ENCODE measurements around the gene TLDC2. TPM values are rescaled to one million over a fixed set of nuclear protein-coding genes. Genes with fewer than 3 reads are reported as not detected.
"Not testable (repeated sequence)": the region's sequence is repeated elsewhere in the genome, so short reads cannot be mapped to it uniquely, and the experiment has no call there.

The TLDC2 gene
- total RNA-seq, 1 donor from 2014 or later = 0.25 TPM

DNA sequence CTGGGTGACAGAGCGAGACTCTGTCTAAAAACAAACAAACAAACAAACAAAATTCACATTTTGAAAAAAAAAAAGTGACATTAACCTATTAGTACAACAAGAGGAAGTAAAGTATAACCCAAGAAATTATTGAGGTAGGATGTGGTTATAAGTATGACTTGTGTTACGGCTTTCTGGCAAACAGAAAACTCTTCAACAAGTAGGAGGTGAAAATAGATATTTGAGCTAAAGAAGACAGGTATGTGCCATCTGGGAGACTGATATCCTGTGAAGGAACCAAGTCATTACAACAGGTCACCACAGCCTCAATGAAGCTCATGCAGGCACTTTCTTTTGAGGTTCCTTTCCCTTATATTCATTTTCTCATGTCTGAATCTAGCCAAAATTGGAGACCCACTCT lies 28.8 kb downstream of the TLDC2 start:
- no peak for DNase-seq (ENCODE audit: low read depth)

GRCh38 chr20:36905566-36905965 lies 29.6 kb downstream of the TLDC2 start:
- H3K4me3 ChIP-seq (ENCODE audit: low read depth, low read length); DNase-seq (ENCODE audit: low read depth); H3K27me3 ChIP-seq (ENCODE audit: control insufficient read depth, insufficient read depth, low read length); H3K36me3 ChIP-seq (ENCODE audit: control insufficient read depth, insufficient read depth, low read length): not testable (repeated sequence)

More for the DNA sequence above, 28.8 kb downstream of the TLDC2 start:
- no peak overlapping the region for H3K4me3 ChIP-seq (ENCODE audit: low read depth, low read length)
- no peak for TF ChIP-seq CTCF (IDR thresholded peaks at IDR 0.05; ENCODE audit: insufficient read depth, low read length, poor library complexity, severe bottlenecking)
- no peaks in the 10 kb centered on the region for H3K36me3 ChIP-seq (ENCODE audit: control insufficient read depth, insufficient read depth, low read length)
- no peaks in the 10 kb centered on the region for H3K27me3 ChIP-seq (ENCODE audit: control insufficient read depth, insufficient read depth, low read length)

DNA sequence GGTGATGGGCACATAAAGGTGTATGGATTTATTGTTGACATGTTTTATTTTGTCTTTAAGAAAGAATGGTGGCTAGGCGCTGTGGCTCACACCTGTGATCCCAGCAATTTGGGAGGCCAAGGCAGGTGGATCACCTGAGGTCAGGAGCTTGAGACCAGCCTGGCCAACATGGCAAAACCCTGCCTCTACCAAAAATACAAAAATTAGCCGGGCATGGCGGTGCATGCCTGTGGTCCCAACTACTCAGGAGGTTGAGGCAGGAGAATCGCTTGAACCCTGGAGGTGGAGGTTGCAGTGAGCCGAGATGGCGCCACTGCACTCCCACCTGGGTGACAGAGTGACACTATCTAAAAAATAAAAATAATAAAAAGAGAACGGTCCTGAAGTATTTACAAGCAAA lies 30.1 kb downstream of the TLDC2 start:
- DNase-seq (ENCODE audit: low read depth); H3K4me3 ChIP-seq (ENCODE audit: low read depth, low read length); H3K36me3 ChIP-seq (ENCODE audit: control insufficient read depth, insufficient read depth, low read length); H3K27me3 ChIP-seq (ENCODE audit: control insufficient read depth, insufficient read depth, low read length): not testable (repeated sequence)

- Histone ChIP-seq H3K36me3 (ENCODE audit: control insufficient read depth, insufficient read depth, low read length) (no peaks in the 10 kb centered on the region), H3K4me3 (ENCODE audit: low read depth, low read length) (no peak overlapping the region), H3K27me3 (ENCODE audit: control insufficient read depth, insufficient read depth, low read length) (no peaks in the 10 kb centered on the region)
- no peak for TF ChIP-seq CTCF (IDR thresholded peaks at IDR 0.05; ENCODE audit: insufficient read depth, low read length, poor library complexity, severe bottlenecking)
- no peak for DNase-seq (ENCODE audit: low read depth)
Measured at GRCh38 chr20:36908603-36909002, 32.7 kb downstream of the TLDC2 start.

- Histone ChIP-seq H3K36me3 (ENCODE audit: control insufficient read depth, insufficient read depth, low read length) (no peaks in the 10 kb centered on the region), H3K27me3 (ENCODE audit: control insufficient read depth, insufficient read depth, low read length) (no peaks in the 10 kb centered on the region), H3K4me3 (ENCODE audit: low read depth, low read length) (no peak overlapping the region)
- no peak for TF ChIP-seq CTCF (IDR thresholded peaks at IDR 0.05; ENCODE audit: insufficient read depth, low read length, poor library complexity, severe bottlenecking)
- DNase-seq (ENCODE audit: low read depth) = no peak
Measured at GRCh38 chr20:36916199-36916598, 40.3 kb downstream of the TLDC2 start.

DNA sequence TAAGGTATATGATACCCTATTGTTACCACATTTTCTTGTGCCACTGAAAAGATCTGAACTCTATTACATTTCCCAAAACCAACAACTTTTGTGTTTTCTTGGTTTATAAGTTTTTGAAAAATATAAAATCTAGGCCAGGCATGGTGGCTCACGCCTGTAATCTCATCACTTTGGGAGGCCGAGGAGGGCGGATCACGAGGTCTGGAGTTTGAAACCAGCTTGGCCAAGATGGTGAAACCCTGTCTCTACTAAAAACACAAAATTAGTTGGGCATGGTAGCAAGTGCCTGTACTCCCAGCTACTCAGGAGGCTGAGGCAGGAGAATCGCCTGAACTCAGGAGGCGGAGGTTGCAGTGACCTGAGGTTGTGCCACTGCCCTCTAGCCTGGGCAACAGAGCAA lies 41.3 kb downstream of the TLDC2 start:
- Histone ChIP-seq H3K36me3 (ENCODE audit: control insufficient read depth, insufficient read depth, low read length) (no peaks in the 10 kb centered on the region), H3K27me3 (ENCODE audit: control insufficient read depth, insufficient read depth, low read length) (no peaks in the 10 kb centered on the region), H3K4me3 (ENCODE audit: low read depth, low read length) (no peak overlapping the region)
- DNase-seq (ENCODE audit: low read depth) = no peak
- no peak for TF ChIP-seq CTCF (IDR thresholded peaks at IDR 0.05; ENCODE audit: insufficient read depth, low read length, poor library complexity, severe bottlenecking)

GRCh38 chr20:36917943-36918342 lies 42.0 kb downstream of the TLDC2 start:
- H3K4me3 ChIP-seq (ENCODE audit: low read depth, low read length) = no peak overlapping the region
- DNase-seq (ENCODE audit: low read depth) = no peak
- no peaks in the 10 kb centered on the region for H3K36me3 ChIP-seq (ENCODE audit: control insufficient read depth, insufficient read depth, low read length)
- H3K27me3 ChIP-seq (ENCODE audit: control insufficient read depth, insufficient read depth, low read length) = no peaks in the 10 kb centered on the region
- no peak for TF ChIP-seq CTCF (IDR thresholded peaks at IDR 0.05; ENCODE audit: insufficient read depth, low read length, poor library complexity, severe bottlenecking)

All from kidney epithelial cell (primary cell).